Stimulated activated CD4-positive, alpha-beta T cell treated with anti-CD3 and anti-CD28 coated beads, Interleukin-4, amount 100 ng/mL, for 24 hours (primary cell): Measurements from ENCODE around the gene RASSF4.
A peak's percentile ranks its signal among the peaks of the same experiment; 100 is the strongest.

Experiments
- DNase-seq: peaks from one replicate; pipeline ENCODE4 v3.0.0-alpha.2; 2020

RASSF4 gene, protein sequence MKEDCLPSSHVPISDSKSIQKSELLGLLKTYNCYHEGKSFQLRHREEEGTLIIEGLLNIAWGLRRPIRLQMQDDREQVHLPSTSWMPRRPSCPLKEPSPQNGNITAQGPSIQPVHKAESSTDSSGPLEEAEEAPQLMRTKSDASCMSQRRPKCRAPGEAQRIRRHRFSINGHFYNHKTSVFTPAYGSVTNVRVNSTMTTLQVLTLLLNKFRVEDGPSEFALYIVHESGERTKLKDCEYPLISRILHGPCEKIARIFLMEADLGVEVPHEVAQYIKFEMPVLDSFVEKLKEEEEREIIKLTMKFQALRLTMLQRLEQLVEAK

DNA sequence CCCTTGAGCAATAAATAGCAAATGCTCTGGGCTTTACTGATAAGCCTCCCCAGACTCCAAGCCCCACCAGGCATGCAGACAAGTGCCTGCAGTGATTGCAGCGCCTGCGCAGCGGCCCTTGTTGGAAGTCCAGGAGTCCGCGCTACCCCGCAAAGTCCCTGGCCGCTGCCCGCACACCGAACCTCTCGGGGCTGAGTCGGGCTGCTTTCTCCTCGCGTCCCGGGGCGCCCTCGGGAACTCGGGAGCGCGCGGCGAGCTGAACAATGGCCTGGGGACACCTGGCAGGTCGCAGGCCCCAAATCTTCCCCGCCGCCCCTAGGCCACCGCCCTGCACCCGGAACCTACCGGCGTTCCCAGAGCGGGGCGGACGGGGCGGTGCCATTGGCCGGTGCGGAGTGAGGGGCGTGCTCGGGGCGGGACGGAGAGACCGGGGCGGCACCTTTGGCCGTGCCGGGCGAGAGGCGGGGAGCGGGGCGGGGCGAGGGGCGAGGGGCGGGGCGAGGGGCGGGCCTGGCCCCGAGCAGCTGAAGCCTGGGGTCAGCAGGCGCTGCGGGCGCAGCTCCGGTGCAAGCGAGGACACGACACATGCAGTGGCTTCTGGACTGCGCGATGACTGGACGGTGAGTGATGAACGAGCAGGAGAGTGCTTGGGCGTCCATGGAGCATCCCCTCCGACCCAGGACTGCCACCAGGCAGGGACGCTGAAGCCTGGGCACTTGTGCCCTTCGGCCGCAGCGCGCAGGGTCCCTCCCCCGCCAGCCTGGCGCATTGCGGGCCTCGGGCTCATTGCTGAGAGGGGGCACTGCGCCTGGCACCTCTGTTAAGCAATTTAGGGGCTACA is at the start of gene RASSF4:
Gene RASSF4, plus strand, starts transcription at position 556 of the 841 bp plus-strand sequence. CDS start 10,401 bp downstream, outside the sequence.
- DNase-seq = peak; percentile 93

DNA sequence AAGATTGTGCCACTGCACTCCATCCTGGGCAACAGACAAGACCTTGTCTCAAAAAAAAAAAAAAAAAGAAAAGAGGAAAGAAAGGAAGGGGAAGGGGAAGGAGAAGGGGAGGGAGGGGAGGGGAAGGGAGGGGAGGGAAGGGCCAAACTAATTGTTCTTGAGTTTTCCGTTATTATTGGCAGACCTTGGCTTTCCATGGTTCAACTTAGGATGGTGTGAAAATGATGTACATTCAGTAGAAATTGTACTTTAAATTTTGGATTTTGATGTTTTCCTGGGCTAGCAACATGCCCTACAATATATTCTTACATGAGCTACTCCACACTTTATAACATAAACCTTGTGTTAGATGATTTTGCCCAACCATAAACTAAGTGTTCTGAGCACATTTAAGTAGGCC is 49.7 kb upstream of the RASSF4 start:
- no peak for DNase-seq

DNA sequence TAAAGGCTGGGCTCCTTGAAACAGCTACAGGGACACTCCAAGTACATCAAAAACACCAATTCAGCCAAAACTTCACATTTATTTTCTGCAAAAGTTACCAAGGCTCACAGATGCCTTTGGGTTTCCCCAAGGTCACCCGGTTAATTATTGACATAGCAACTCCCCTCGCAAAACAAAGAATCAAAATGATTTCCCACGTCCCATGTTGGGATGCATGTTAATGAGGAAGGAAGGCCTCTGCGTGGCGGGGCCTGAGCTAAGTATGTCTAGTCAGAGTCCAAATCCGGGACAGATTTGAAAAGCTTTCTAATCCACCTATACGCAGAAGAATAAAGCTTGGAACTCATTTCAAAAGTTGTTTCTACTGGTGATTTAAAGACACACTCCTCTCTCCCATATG is 49.0 kb upstream of the RASSF4 start:
- no peak for DNase-seq

DNA sequence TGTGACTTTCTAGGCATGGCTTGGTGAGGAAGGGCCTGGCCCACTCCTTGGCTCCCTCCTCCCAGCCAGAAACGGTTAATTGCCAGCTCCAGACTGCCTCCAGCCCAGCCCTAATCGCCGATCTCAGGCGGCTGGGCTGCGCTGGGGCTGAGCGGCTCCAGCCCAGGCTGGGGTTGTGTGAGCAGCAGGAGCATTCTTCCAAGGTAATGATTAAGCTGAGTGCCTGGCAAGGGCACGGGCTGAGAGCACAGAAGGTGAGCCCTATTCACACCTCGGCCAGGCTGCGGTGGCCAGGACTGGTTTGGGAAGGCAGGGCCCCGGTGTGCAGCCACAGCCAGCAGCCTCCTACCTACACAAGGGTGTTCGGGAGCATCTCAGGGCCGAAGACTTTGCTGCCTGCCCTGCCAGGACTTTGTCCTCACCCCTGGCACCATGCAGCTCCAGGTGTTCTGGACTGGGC is 48.5 kb upstream of the RASSF4 start, which contains the start of gene TMEM72:
Gene TMEM72, plus strand, starts transcription at position 257 of the 460 bp plus-strand sequence. Its CDS starts 176 bp downstream, at position 433.
- DNase-seq = no peak

DNA sequence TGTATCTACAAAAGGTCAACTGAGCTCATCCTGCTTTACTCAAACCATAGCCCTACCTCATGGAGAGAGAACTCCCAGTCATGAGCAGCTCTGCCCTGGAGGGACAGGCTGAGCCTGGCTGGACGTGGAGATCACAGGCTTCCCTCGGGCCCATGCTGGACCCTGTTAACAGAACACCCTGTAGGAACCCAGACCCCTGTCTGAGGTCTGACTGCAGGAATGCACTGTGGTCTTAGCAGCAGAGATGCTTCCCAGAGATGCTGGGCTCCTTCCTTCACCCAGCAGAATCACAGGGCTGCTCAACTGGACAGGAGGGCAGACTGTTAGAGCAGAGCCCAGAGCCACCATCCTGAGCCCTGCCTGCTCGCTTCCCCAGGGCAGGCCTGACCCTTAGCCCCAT is 47.7 kb upstream of the RASSF4 start:
- DNase-seq = no peak

DNA sequence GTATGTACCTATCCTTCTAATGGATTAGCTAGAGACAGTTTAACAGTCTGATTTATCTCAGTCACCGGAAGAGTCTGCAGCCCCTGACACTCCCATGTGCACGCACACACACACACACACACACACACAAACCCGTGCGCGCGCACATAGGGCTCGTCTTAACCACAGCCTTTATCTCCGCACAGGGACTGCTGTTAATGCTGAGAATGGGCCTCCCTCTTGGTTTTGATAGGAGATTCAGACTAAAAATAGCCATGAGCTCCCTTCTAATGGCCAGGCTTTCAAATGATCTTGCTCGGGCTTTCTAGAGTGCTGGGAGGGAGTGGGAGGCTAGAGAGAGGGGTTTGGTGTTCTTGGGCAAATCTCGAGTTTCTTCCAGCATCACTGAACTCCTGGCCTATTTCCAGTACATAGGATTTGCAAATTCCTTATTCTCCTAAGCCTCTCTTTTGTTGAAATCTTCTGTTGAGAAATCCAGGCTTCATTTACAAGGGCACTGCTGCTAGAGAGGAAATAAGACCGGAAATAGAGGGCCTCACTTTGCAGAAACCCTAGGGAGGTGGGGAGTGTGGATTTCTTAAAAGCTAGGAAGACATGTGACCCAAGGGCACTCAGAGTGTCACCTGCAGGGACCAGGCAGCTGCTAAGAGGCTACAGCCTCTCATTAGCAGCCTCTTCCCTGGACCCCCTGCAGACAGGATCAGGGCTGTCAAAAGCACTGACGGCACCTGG is 46.1 kb upstream of the RASSF4 start:
- DNase-seq = no peak

DNA sequence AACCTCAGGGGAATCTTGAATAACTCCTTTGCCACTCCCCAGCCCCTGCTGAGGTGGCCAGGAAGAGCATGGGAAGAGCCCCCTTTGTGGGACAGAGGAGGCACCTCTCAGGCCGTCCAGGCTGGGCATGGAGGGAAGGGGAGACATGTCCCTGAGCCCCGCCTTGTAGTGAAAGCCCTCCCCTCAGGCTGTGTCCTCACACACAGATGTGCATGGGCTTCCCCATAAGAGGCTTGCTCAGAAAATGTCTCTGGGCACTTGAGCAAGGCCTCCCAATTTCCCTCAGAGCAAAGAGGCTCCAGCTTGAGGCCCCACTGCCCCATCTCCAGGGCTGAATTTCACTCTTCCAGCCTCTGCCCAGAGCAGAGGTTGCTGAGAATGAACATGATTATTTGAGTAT is 44.7 kb upstream of the RASSF4 start:
- DNase-seq = no peak

DNA sequence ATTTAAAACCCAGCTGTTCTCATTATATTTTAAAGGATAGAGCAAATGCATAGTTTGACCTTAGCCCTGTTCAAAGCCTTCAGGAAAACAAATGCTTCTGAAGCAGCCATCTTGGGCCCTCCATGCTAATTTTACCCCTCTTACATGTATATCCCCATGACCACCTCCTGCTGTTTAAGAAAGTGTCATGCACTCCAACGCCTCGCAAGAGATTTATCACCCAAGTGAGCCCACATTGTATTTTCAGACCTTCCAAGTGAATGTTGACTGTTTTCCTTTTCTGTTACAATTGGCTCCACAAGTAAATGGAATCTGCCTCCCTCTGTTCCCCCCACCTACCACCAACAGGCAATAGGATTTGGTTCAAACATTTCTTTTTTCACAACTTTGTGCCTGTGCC is 43.2 kb upstream of the RASSF4 start:
- no peak for DNase-seq

DNA sequence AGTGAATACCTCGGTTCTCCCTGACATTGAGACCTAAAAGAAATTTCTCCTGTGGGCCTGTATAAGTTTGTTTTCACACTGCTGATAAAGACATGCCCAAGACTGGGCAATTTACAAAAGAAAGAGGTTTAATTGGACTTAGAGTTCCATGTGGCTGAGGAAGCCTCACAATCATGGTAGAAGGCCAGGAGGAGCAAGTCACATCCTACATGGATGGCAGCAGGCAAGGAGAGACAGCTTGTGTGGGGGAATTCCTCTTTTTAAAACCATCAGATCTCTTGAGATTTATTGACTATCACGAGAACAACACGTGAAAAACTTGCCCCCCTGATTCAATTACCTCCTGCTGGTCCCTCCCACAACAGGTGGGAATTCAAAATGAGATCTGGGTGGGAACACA is 41.8 kb upstream of the RASSF4 start:
- no peak for DNase-seq

DNA sequence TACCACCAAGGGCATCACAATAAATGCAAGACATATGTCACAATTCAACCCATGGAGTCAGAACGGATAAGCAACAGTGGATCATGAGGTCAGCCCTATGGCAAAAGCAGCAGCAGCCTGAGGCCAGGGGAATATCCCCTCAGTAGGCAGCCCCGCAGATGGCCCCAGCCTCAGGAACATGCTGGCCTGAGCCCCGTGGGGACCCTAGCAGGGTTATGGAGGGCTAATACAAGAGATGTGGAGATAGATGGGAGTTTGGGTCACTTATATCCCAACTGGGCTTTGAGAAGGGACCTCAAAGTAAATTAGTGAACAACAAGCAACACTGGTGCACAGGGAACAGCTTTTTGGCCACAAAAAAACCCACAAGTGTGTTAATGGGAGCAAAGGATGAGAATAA is 39.4 kb upstream of the RASSF4 start:
- no peak for DNase-seq

DNA sequence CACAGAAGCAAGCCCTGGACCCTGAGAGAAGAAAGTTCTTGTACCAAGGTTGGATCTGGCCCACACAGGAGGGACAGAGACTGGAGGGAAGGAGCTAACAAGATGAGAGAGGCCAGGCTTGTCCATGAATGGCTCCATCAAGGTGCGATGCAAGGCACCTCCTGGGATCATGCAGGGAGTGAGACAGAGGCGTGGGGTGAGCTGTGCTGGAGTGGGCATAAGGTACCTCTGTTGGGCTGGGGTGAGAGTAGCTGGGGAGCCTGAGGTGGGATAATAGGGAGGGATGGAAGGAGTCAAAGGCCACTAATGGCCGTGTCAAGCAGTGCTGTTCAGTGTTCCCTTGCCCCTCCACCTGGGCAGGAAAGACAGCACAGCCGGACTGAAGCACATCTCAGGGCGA is 38.5 kb upstream of the RASSF4 start:
- no peak for DNase-seq

DNA sequence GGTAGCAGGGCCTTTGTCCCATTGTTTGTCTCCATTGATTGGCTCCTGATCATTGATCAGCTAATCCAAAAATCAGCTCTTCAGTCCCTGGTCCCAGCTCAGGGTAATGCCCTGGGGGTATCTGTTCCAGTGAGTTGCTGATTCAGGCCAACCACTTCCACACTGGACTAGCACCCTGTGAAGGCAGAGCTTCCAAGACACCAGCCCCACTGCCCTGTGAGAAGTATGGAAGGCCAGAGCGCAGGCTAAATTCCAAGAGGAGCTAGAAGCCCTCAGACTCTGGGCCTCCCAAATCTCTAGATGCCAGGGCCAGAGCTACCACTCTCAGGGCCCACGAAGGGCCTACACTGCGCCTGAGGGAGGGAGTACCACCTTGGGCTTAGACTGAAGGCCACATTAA is 38.1 kb upstream of the RASSF4 start:
- no peak for DNase-seq

DNA sequence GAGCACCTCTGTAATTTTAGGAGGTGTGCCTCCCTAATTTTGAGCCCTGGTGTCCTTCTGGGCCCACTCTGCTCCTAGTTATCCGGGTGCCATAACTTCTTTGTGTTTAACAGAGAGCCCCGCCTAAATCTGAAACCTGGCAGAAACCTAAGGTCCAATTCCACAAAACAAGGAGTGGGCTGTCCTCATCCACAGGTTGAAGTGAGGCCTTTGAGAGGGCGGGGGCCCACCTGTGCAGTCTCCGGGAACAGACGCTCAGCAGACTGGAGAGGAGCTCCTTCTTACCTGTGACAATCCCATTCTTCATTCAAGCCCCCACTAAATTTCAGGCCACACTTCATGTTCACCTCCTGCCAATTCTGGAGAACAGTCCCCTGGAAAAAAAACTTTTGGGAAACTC is 37.6 kb upstream of the RASSF4 start:
- DNase-seq = no peak

DNA sequence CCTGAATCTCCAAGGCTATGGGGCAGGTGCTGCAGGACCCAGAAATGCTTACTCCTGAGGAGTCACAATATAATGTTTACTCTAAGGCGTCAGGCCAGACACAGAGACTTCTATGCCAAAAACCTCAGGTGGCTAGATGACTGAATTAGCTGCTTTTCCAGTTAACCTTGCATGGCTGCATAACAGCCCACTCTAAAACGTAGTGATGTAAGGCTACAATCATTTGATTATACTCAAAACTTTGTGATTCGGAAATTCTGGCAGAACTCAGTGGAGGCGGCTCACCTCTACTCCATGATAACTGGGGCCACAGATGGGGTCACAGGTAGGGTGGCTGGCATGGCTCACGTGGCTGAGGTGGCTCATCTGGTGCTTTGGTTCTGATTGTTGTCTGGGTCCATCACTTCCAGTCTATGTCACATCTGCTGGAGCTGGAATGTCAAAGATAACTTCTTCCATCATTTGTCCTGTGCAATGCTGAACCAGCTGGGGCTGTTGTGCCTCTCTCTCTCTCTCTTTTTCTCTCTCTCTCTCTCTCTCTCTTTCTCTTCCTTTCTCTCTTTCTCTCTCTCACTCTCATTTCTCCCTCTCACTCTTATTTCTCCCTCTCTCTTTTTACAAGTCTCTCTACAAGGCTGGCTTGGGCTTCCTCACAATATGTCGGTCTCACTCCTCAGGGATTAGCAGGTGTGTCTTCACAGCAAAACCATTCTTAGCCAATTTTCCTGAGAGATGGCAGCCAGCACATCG is 36.6 kb upstream of the RASSF4 start:
- no peak for DNase-seq

DNA sequence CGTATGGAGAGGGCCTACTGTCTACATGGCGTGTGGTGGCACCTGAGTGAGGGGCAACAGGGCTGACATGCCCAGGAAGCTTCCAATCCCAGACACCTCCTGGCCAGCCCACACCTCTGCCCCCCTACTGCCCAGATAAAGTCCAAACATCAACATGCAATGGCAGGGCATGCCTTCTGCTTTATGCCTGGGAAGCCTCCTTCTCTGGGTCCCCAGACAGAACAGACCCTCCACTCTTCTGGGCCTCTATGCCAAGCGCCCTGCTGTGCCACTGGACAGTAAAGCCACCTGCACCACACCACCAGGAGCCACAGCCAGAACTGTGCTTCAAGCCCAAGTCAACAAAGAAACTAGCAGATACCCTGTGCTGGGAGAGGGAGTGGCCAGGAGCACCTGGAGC is 36.0 kb upstream of the RASSF4 start:
- DNase-seq = no peak

DNA sequence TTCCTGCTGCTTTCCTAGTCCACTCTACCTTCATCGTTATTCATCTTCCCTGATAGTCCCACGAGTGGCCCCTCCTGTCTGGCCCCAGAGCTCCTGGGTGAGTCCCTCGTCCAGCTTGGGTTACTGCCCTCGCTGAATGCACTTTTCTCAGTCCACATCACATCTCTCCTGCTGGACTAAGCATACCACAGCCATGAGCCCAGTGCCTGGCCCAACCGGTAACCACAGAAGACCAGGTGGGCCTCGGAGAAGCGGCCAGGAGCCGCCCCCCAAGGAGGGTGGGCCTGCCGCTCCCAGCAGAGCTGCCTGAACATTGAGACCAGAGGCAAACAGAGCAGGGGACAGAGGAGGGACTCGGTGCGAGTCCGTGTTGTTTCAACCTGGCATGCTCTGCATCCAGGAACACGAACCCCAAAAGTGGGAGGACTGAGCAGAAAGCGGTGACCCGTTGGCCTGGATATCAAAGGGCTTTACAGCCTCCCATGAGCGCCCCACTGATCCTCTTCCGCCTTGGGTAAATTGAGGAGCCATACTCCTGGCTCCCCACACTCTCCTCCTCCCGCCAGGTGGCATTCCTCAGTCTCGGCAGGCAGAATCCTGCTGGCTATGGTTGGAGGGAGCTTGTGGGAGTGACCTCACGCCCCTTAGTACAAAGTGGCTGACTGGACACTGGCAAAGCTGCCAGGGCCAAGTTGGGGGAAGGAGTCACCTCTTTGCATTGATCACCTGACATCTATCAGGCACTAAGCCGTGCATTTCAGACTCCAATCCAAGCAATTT is 35.2 kb upstream of the RASSF4 start:
- DNase-seq = no peak

DNA sequence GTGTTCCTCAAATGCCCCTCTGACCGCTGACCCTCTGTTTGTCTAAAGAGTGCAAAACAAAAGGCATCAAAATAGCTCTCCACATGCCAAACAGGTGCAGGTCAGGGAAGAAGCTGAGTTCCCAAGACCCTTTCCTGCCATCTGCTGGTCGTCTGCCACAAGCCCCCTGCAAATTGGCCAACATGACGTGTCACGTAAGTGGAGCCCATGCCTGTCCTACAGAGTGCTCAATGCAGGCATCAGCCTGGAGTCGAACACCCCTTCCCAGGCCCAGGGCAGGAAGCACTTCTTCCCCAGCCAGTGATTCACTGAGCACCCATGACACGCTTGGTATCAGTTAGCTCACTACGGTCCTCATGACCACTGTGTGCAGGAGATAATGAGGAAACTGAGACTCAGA is 34.4 kb upstream of the RASSF4 start:
- no peak for DNase-seq

DNA sequence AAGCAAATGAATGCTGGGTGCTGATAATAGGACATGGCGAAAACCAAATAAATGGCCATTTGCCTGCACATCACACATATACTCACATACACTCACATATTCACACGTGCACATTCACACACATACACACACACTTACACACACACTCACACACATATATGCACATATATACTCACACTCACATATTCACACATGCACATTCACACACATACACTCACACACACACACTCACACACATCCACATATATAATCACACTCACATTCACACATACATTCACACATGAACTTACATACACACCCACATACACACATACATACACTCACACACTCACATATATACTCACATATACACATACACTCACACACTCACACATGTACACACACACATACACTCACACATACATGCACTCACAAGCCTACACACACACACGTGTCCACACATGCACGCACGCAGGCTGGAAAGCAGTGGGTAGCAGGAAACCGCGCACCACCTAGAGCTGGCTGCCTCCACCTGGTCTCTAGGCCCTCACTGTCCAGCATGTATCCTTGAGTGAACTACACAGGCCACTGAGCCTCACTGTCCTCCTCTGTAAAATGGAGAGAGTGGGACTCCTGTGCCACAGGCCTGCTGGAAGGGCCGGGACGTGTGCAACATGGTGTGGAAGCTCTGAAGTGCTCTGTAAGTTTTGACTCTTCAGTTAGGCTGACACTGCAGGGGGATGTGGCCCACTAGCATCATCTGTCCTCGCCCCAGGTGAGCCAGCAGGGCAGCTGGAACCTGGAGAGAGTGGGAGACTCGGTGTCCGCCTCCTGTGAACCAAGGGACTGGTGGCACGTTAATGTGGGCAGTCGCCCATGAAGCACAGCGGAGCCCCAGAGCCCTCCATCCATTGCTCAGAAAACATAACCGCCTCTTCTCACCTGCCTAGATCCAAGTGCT is 33.5 kb upstream of the RASSF4 start:
- DNase-seq = no peak

DNA sequence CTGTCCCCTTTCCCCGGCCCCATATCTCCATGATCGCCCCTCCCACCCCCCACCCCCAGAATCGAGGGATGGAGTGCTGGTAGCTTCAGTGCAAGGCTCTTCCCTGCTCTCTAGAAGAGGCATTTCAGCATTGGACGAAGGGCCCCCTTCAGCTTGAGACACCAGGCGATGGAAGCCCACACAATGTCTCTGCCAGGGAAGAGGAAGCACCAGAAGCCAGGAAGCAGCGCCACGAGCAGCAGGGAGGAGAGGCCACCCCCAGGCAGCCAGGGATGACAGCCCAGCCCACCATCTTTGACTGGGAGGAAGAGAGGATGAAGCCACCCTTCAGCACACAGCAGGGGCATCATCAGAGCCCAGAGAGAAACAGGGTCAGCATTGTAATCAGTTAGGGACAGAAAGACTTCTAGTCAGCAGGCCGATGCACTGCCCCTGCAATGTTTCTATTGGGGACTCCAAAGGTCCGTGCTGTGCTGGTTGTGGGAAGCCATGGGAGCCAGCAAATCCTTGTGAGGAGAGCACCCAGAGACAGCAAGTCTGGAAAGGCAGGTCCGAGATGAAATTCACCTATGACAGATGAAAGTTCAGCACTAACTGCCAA is 32.8 kb upstream of the RASSF4 start:
- no peak for DNase-seq

DNA sequence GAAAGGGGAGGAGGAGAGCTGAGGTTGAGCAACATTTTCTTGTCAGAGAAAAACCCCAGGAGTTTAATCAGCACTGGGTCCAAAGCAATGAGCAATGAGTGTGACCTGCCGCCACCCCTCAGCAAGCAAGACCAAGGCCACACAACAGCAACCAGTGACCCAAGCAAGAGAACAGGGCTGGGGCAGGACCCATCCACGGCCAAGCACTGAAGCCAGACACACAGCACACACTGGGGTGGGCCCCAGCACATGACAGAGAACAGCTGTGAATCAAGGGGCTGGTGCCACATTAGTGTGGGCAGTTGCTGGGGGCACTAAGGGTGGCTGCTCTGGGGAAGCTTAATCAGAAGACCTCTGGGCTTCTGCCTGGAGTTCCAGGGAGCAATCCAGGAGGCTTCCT is 32.2 kb upstream of the RASSF4 start:
- DNase-seq = no peak
